Measurements from ENCODE around the gene PCSK9. TPM values are rescaled to one million over a fixed set of nuclear protein-coding genes. Genes with fewer than 3 reads are reported as not detected.

PCSK9 gene
- total and polyA plus RNA-seq, 9 of the 15 experiments (the other 6 are each of a cell fraction or from before 2014, with no cell fraction given), result 3.2 to 58.6 (median 24.7) TPM

DNA sequence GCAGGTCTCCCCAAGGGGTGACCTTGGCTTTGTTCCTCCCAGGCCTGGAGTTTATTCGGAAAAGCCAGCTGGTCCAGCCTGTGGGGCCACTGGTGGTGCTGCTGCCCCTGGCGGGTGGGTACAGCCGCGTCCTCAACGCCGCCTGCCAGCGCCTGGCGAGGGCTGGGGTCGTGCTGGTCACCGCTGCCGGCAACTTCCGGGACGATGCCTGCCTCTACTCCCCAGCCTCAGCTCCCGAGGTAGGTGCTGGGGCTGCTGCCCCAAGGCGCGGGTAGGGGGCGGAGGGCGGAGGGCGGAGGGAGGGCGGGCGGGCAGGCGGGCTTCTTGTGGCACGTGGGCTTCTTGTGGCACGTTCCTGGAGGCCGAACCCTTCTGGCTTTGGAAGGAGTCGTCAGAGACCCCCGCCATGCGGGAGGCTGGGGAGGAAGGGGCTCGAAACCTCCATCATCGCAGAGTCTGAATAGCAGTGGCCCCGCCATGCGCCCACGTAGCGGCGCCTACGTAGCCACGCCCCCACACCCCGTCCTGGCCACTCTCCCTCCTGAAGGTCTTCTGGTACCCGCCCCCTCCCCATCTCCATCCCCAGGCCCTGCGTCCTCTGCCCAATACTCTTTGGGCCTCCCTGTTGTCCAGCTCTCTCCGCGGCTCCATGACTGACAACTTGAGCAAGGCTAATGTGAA, 16.7 kb downstream of the PCSK9 start:
- intact Hi-C loops (cut with micrococcal nuclease) (no loop called here), in situ Hi-C loops (cut with MboI) (no loop called here)
- H2AFZ ChIP-seq (ENCODE audit: low read depth, low read length), result no peak overlapping the region
- H3K79me2 ChIP-seq (ENCODE audit: control insufficient read depth, insufficient read depth, low read length), result peaks cover 2% of the 10 kb centered on the region; the same call in 2 of the 3 replicates
- no peaks in the 10 kb centered on the region for H3K9me1 ChIP-seq (ENCODE audit: control insufficient read depth, insufficient read depth, low read length)
- WGBS (ENCODE audit: insufficient coverage, low coverage, missing lambda C conversion rate), result 84% methylated on average over 13 of the region's 42 CpGs
- H3K27ac ChIP-seq (ENCODE audit: extremely low read depth, low read depth, low read length), result no peak overlapping the region
- FAIRE-seq (no peak), DNase-seq (ENCODE audit: extremely low read depth in 1 of 4, low spot score in 3 of 4) (no peak), ATAC-seq (no peak)
- TF ChIP-seq CEBPG (CRISPR knock-in tag; IDR thresholded peaks at IDR 0.05), result no peak
- no peak for TF ChIP-seq CEBPG (tag; conservative IDR thresholded peaks at IDR 0.05 in 1 of 2, IDR thresholded peaks at IDR 0.05 in 1 of 2)
- no peak for TF ChIP-seq ZNF282 (CRISPR knock-in tag; IDR thresholded peaks at IDR 0.05)
- TF ChIP-seq HDGF (IDR thresholded peaks at IDR 0.05), result no peak
- no peak for TF ChIP-seq PCBP1 (IDR thresholded peaks at IDR 0.05; ENCODE audit: low read depth, low read length, poor library complexity, severe bottlenecking)
- TF ChIP-seq ARID1B (IDR thresholded peaks at IDR 0.05), result no peak
- H3K36me3 ChIP-seq (ENCODE audit: control insufficient read depth, insufficient read depth, low read length), result peaks cover 94% of the 10 kb centered on the region; the same call in 2 of the 3 replicates
- BruUV-seq (replicated peaks), result no TSS peak
- H3K4me3 ChIP-seq, result no peak overlapping the region
- H3K9ac ChIP-seq (ENCODE audit: insufficient read depth in 1 of 2, low read depth in 2 of 2, low read length in 2 of 2), result no peak overlapping the region
- H4K20me1 ChIP-seq (replicated peaks; ENCODE audit: control insufficient read depth, insufficient read depth, low read length), result no peaks in the 10 kb centered on the region
- no peak overlapping the region for H3K4me2 ChIP-seq (ENCODE audit: insufficient read depth, low read length)
- peaks cover 0 to under 1% of the 10 kb centered on the region in 2 experiments; a peak in 2 of 5 replicates for H3K4me1 ChIP-seq (replicated peaks in 1 of 2; ENCODE audit: control insufficient read depth in 2 of 2, insufficient read depth in 2 of 2, low read length in 2 of 2)
- POLR2A ChIA-PET, result no interaction called here
- H3K9me3 ChIP-seq (replicated peaks; ENCODE audit: control insufficient read depth, insufficient read depth, low read depth, low read length), result no peaks in the 10 kb centered on the region
- H3K27me3 ChIP-seq (ENCODE audit: control insufficient read depth in 2 of 2, insufficient read depth in 2 of 2, low read length in 2 of 2), result no peaks in the 10 kb centered on the region
- CTCF ChIA-PET (ENCODE audit: low intra/inter-chr PET ratio), result no interaction called here

DNA sequence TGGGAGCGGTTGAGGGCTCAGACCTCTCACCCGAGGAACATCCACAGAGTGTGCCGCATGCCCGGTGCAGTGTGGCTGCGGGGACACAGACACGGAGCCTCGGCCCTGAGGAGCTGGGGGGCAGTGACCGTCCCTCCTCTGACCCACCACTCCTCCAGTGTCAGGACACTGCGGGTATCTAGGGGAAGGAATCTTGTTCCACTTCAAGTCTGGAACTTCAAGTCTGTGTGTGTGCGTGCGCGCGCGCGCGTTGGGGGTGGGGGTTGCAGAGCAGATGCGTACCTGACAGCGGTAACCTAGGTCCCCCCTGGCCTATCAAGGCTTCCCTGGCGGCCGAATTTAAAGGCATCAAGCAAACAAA, 17.3 kb downstream of the PCSK9 start:
- Histone ChIP-seq H3K4me3 (no peak overlapping the region), H3K4me2 (ENCODE audit: insufficient read depth, low read length) (no peak overlapping the region), H3K27ac (ENCODE audit: extremely low read depth, low read depth, low read length) (no peak overlapping the region), H3K9me3 (replicated peaks; ENCODE audit: control insufficient read depth, insufficient read depth, low read depth, low read length) (no peaks in the 10 kb centered on the region), H2AFZ (ENCODE audit: low read depth, low read length) (no peak overlapping the region), H3K36me3 (ENCODE audit: control insufficient read depth, insufficient read depth, low read length) (peaks cover 94% of the 10 kb centered on the region; the same call in 2 of the 3 replicates), H3K79me2 (ENCODE audit: control insufficient read depth, insufficient read depth, low read length) (no peaks in the 10 kb centered on the region; the same call in 1 of the 3 replicates), H3K27me3 (ENCODE audit: control insufficient read depth in 2 of 2, insufficient read depth in 2 of 2, low read length in 2 of 2) (no peaks in the 10 kb centered on the region), H3K9me1 (ENCODE audit: control insufficient read depth, insufficient read depth, low read length) (no peaks in the 10 kb centered on the region), H3K4me1 (replicated peaks in 1 of 2; ENCODE audit: control insufficient read depth in 2 of 2, insufficient read depth in 2 of 2, low read length in 2 of 2) (peaks cover 0 to 3% of the 10 kb centered on the region in 2 experiments; a peak in 1 of 5 replicates), H3K9ac (ENCODE audit: insufficient read depth in 1 of 2, low read depth in 2 of 2, low read length in 2 of 2) (no peak overlapping the region), H4K20me1 (replicated peaks; ENCODE audit: control insufficient read depth, insufficient read depth, low read length) (no peaks in the 10 kb centered on the region)
- TF ChIP-seq FOXM1 (IDR thresholded peaks at IDR 0.05; ENCODE audit: low read depth), result no peak
- no peak for TF ChIP-seq FOXM1 (CRISPR knock-in tag; IDR thresholded peaks at IDR 0.05; ENCODE audit: low read depth)
- TF ChIP-seq RBFOX2 (IDR thresholded peaks at IDR 0.05; ENCODE audit: low read depth, low read length), result 0 out of 2 replicates have a peak, but pooled peaks have one; percentile 3
- TF ChIP-seq PPARD (CRISPR knock-in tag; IDR thresholded peaks at IDR 0.05), result no peak
- no peak for TF ChIP-seq ZBED1 (IDR thresholded peaks at IDR 0.05)
- 89% methylated on average over 20 of the region's 20 CpGs for WGBS (ENCODE audit: insufficient coverage, low coverage, missing lambda C conversion rate)
- ChIA-PET POLR2A (interaction anchor here (0.8 kb wide), 1 partner anchor 56 kb away, joined by 3 read pairs; no protein-coding TSS in a partner anchor), CTCF (ENCODE audit: low intra/inter-chr PET ratio) (no interaction called here)
- intact Hi-C loops (cut with micrococcal nuclease) (no loop called here), in situ Hi-C loops (cut with MboI) (no loop called here)
- FAIRE-seq, result no peak
- no peak for ATAC-seq
- no peak for DNase-seq (ENCODE audit: extremely low read depth in 1 of 4, low spot score in 3 of 4)
- BruUV-seq (replicated peaks), result no TSS peak
